ENCODE results near the gene ENDOV. TPM values are rescaled to one million over a fixed set of nuclear protein-coding genes. Genes with fewer than 3 reads are reported as not detected.

ENDOV gene
- total and polyA plus RNA-seq, 2 donors (not counting 1 experiment from before 2014, with no cell fraction given) = 13.1 to 28.7 TPM

- no peaks in the 10 kb centered on the region for H3K36me3 ChIP-seq (ENCODE audit: control insufficient read depth, insufficient read depth, low read length)
- no peaks in the 10 kb centered on the region for H3K9me3 ChIP-seq (ENCODE audit: control insufficient read depth, insufficient read depth, low read depth, low read length)
- no peaks in the 10 kb centered on the region for H4K20me1 ChIP-seq (ENCODE audit: control insufficient read depth, extremely low read depth, insufficient read depth, low read length)
- peak overlapping the region; percentile 69 to 81 (median 74) for H3K4me3 ChIP-seq (replicated peaks in 1 of 4; ENCODE audit: control extremely low read depth in 1 of 4, insufficient read depth in 1 of 4, low read depth in 3 of 4, low read length in 4 of 4)
- peak overlapping the region; percentile 94 for H3K9ac ChIP-seq (ENCODE audit: insufficient read depth, low read length)
- peak overlapping the region; percentile 94 for H3K27ac ChIP-seq (ENCODE audit: insufficient read depth, low read length)
- H3K79me2 ChIP-seq (ENCODE audit: control insufficient read depth, insufficient read depth, low read length) = no peaks in the 10 kb centered on the region
- TF ChIP-seq CTCF (conservative IDR thresholded peaks at IDR 0.05 in 1 of 2, IDR thresholded peaks at IDR 0.05 in 1 of 2; ENCODE audit: low read depth in 1 of 2, low read length in 2 of 2) (no peak), EZH2 (IDR thresholded peaks at IDR 0.05; ENCODE audit: low read length, missing control alignments) (no peak)
- peaks cover 8% of the 10 kb centered on the region for H3K4me1 ChIP-seq (ENCODE audit: control insufficient read depth, extremely low read depth, insufficient read depth, low read length)
- peak; percentile 94 to 96 for DNase-seq (ENCODE audit: low read depth in 2 of 2)
- H3K27me3 ChIP-seq (ENCODE audit: control insufficient read depth, insufficient read depth, low read length) = no peaks in the 10 kb centered on the region
- peak overlapping the region; percentile 96 for H3K4me2 ChIP-seq (ENCODE audit: extremely low read depth, insufficient read depth, low read length)
- H2AFZ ChIP-seq (ENCODE audit: low read length) = peak overlapping the region; percentile 61
Observed at GRCh38 chr17:80454557-80455335, 39.8 kb downstream of the ENDOV start.

- H3K4me1 ChIP-seq (ENCODE audit: control insufficient read depth, extremely low read depth, insufficient read depth, low read length) = peaks cover 6% of the 10 kb centered on the region
- no peaks in the 10 kb centered on the region for H3K79me2 ChIP-seq (ENCODE audit: control insufficient read depth, insufficient read depth, low read length)
Observed at GRCh38 chr17:80455336-80455710, 40.4 kb downstream of the ENDOV start.

More at GRCh38 chr17:80455336-80455710, 40.4 kb downstream of the ENDOV start:
- H3K36me3 ChIP-seq (ENCODE audit: control insufficient read depth, insufficient read depth, low read length) = no peaks in the 10 kb centered on the region
- H3K9me3 ChIP-seq (ENCODE audit: control insufficient read depth, insufficient read depth, low read depth, low read length) = no peaks in the 10 kb centered on the region
- H4K20me1 ChIP-seq (ENCODE audit: control insufficient read depth, extremely low read depth, insufficient read depth, low read length) = no peaks in the 10 kb centered on the region
- peak overlapping the region; percentile 96 for H3K4me2 ChIP-seq (ENCODE audit: extremely low read depth, insufficient read depth, low read length)
- no peaks in the 10 kb centered on the region for H3K27me3 ChIP-seq (ENCODE audit: control insufficient read depth, insufficient read depth, low read length)
- H2AFZ ChIP-seq (ENCODE audit: low read length) = peak overlapping the region; percentile 61
- TF ChIP-seq CTCF (conservative IDR thresholded peaks at IDR 0.05 in 1 of 2, IDR thresholded peaks at IDR 0.05 in 1 of 2; ENCODE audit: low read depth in 1 of 2, low read length in 2 of 2) (no peak), EZH2 (IDR thresholded peaks at IDR 0.05; ENCODE audit: low read length, missing control alignments) (no peak)
- peak overlapping the region; percentile 61 to 81 (median 73) for H3K4me3 ChIP-seq (replicated peaks in 1 of 4; ENCODE audit: control extremely low read depth in 1 of 4, insufficient read depth in 1 of 4, low read depth in 3 of 4, low read length in 4 of 4)
- peak in 1 of 2 donors; percentile 58 for DNase-seq (ENCODE audit: low read depth in 2 of 2)
- peak overlapping the region; percentile 94 for H3K9ac ChIP-seq (ENCODE audit: insufficient read depth, low read length)
- H3K27ac ChIP-seq (ENCODE audit: insufficient read depth, low read length) = peak overlapping the region; percentile 94

Measured in fibroblast of lung (primary cell).